SW 1271 (cell line): ENCODE measurements around the gene SENP3.
A peak's percentile ranks its signal among the peaks of the same experiment; 100 is the strongest.

Experiments used
- DNase-seq, 2 experiments: peaks; one replicate each; lab custom pipeline; 2025; lab: John Stamatoyannopoulos, UW

The SENP3 gene

GRCh38 chr17:7556627-7557026 lies 5.1 kb upstream of the SENP3 start:
- no peak for DNase-seq

DNA sequence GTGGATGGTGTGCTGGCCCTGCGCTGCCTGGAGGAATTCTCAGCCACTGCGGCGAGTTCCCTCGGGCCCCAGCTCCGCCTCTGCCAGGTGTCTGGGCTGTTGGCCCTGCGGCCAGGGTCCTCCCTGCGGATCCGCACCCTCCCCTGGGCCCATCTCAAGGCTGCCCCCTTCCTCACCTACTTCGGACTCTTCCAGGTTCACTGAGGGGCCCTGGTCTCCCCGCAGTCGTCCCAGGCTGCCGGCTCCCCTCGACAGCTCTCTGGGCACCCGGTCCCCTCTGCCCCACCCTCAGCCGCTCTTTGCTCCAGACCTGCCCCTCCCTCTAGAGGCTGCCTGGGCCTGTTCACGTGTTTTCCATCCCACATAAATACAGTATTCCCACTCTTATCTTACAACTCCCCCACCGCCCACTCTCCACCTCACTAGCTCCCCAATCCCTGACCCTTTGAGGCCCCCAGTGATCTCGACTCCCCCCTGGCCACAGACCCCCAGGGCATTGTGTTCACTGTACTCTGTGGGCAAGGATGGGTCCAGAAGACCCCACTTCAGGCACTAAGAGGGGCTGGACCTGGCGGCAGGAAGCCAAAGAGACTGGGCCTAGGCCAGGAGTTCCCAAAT lies 4.5 kb upstream of the SENP3 start:
- no peak for DNase-seq

GRCh38 chr17:7557775-7558543 lies 3.8 kb upstream of the SENP3 start:
- no peak for DNase-seq

GRCh38 chr17:7558544-7559319 lies 3.0 kb upstream of the SENP3 start, which contains the start of gene TNFSF13:
TSS of gene TNFSF13 (plus strand) at chr17:7558750. CDS start at chr17:7559040, 290 bp downstream.
- DNase-seq: no peak

DNA sequence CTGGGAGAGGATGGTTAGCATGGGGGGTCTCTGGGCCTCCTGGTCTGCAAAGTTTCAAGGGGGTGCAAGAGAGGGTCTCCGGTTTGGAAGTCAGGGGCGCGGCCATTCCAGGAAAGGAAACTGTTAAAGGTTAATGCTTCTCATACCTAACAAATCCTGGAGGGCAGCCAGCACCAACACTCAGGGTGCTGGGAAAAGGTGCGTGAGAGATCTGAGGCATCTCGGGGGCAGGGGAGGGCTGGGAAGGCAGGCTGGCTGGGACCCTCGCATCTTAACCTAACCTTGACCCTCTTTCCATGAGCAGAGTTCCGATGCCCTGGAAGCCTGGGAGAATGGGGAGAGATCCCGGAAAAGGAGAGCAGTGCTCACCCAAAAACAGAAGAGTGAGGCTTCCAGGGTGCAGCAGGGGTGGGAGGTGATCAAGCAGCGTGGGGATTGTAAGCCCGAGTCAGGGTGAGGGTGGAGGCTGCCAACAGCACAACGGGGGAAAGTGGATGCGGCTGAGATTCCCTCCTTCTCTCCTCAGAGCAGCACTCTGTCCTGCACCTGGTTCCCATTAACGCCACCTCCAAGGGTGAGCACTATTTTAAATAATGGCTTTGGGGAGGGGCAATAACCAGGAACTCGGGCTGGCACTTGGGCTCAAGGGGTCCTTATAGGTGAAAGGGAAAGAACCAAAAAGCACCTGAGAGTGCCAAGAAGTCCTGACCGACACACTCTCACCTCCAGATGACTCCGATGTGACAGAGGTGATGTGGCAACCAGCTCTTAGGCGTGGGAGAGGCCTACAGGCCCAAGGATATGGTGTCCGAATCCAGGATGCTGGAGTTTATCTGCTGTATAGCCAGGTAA lies 2.2 kb upstream of the SENP3 start:
- DNase-seq: no peak

DNA sequence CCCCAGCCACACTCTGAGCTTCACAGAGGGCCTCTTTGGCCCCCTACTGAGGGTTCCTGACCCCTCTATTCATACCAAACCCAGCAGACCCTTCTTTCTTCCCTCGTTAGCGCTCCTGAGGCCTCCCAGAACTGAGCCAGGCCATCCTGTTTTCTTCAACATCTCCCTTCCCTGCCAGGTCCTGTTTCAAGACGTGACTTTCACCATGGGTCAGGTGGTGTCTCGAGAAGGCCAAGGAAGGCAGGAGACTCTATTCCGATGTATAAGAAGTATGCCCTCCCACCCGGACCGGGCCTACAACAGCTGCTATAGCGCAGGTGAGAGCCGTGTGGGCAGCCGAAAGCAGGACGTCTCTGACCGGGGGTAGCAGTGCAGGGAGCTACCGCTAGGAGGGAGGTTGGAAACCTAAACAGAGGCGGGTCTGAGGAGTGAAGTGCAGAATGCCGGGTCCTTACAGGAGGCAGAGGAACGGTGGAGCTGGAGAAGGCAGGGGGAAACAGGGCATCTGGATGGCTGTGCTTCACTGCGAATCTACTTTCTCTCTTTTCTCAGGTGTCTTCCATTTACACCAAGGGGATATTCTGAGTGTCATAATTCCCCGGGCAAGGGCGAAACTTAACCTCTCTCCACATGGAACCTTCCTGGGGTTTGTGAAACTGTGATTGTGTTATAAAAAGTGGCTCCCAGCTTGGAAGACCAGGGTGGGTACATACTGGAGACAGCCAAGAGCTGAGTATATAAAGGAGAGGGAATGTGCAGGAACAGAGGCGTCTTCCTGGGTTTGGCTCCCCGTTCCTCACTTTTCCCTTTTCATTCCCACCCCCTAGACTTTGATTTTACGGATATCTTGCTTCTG lies 1.3 kb upstream of the SENP3 start:
- DNase-seq: peak in 1 of 2 experiments; percentile 40

- DNase-seq: peak; percentile 55 to 86
Observed at GRCh38 chr17:7561028-7561575, 617 bp upstream of the SENP3 start.

- no peak for DNase-seq
Observed at GRCh38 chr17:7562208-7562605, 488 bp downstream of the SENP3 start.

DNA sequence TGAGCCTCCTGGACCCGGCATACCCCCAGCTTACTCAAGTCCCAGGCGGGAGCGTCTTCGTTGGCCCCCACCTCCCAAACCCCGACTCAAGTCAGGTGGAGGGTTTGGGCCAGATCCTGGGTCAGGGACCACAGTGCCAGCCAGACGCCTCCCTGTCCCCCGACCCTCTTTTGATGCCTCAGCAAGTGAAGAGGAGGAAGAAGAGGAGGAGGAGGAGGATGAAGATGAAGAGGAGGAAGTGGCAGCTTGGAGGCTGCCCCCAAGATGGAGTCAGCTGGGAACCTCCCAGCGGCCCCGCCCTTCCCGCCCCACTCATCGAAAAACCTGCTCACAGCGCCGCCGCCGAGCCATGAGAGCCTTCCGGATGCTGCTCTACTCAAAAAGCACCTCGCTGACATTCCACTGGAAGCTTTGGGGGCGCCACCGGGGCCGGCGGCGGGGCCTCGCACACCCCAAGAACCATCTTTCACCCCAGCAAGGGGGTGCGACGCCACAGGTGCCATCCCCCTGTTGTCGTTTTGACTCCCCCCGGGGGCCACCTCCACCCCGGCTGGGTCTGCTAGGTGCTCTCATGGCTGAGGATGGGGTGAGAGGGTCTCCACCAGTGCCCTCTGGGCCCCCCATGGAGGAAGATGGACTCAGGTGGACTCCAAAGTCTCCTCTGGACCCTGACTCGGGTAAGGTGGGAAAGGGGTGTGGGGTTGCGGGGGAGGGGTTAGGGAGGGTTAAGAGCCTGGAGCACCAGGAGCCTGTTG lies 1.6 kb downstream of the SENP3 start:
- no peak for DNase-seq

GRCh38 chr17:7569571-7569970 lies 7.9 kb downstream of the SENP3 start:
- DNase-seq: no peak

DNA sequence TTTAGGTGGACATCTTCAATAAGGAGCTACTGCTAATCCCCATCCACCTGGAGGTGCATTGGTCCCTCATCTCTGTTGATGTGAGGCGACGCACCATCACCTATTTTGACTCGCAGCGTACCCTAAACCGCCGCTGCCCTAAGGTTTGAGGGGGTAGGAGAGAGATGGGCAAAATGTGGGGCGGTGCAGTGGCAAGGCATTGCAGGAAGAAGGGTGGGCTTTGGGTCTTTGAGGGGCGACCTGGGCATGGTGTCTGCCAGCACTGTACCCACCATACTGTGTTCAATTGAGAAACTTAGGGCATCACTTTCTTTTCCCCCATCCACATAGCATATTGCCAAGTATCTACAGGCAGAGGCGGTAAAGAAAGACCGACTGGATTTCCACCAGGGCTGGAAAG lies 8.6 kb downstream of the SENP3 start:
- no peak for DNase-seq

DNA sequence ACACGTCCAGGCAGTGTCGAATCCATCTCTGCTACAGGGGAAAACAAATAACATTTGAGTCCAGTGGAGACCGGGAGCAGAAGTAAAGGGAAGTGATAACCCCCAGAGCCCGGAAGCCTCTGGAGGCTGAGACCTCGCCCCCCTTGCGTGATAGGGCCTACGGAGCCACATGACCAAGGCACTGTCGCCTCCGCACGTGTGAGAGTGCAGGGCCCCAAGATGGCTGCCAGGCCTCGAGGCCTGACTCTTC lies 10.5 kb downstream of the SENP3 start:
- DNase-seq: no peak

DNA sequence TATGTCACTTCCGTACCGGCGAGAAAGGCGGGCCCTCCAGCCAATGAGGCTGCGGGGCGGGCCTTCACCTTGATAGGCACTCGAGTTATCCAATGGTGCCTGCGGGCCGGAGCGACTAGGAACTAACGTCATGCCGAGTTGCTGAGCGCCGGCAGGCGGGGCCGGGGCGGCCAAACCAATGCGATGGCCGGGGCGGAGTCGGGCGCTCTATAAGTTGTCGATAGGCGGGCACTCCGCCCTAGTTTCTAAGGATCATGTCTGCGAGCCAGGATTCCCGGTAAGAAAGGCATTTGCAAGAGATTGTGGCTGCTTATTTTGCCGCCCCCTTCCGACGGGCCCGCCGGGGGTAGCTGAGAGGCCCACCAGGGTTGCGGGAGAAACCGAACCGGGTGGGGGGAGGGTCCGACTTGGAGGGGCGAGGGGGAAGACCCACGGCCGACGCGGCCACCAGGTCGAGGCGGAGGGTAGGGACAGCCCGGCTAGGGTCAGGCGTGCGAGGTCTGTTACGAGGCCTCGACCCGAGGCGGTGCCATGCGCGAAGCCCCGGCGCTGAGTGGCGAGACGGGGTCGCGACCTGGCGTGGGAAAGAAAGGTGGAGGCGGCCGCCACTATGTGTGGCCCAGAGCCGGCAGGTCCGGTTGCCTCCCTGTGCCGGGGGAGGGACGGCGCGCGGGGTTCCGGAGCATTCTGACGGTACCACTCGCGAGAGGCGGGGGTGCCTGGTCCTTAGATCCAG lies 11.0 kb downstream of the SENP3 start:
- peak; percentile 98 for DNase-seq

DNA sequence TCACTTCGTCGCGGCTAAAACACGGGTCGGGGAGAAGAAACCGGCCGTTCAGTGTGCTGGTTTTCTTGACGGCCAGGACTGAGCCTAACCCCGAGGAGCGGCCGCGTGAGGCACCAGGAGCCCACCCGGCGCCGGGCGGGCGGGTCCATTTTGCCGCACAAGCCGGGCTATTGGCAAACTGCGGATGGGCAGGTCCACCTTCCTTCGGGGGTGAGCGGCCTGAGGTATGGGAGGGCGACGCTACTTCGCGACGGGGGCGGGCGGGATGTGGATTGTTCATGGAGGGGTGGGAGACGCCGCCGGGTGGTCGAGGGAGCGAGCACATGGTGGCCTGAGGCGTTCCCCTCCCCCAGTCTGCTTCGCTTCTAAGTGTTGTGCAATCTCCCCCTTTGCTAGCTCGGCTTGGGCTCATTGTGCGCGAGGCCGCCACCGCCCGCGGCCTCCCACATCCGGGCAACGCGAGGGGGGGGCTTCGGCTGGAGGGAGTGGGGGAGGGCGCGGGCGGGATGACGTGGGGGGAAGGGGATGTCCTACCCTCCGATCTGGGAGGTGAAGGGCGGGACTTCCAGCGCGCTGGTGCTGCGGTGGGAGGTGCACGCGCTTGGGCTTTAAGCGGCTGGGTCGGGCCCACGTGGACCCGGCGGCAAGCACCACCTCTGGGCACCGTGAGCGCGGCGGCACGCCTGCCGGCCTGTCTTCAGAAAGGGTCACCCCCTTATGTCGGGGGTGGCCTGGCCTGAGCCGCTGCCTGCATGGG lies 11.8 kb downstream of the SENP3 start:
- DNase-seq: peak; percentile 56 to 78

DNA sequence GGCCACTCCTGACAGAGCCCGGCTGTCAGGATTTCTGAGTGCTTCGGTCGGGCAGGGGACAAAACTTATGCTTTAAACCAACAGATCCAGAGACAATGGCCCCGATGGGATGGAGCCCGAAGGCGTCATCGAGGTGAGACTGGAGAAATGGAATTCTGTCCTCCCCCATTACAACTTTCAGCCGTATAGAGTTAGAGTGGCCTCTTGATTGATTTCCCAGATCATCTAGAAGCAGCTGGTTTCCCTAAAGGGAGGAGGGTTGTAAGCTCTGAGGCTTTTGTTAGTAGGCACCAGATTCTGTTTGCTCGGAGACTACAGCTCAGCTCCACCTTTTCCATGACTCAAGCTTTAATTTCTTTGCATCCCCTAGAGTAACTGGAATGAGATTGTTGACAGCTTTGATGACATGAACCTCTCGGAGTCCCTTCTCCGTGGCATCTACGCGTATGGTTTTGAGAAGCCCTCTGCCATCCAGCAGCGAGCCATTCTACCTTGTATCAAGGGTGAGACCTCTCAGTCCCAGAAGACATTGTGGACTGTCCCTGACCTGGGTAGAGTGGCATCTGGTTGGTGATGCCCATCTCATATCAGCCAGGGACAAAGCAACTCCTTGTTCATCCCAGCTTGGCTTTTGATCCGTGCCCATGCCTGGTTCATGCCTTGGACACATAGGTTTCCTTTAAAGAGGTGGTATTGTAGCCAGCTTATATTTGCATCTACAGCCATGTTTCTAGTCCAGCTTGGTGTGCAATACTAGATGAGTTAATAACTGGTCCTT lies 12.6 kb downstream of the SENP3 start:
- no peak for DNase-seq

DNA sequence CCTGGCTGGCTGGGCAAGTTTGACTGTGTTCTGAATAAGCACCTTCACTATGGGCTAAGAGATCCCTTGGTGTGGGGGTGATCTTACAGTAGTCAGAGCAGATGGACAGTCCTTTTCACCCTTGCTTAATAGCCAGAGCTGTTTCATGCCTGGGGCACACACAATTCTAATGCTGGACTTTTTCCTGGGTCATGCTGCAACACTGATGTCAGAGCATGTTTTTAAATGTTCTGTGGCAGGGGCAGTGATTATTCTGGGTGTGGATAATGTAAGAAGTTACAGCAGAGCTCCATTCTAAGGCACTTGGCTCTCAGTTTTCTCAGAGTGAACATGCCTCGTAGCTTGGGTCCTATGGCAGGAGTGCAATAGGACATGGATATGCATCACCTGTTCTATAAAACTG lies 13.8 kb downstream of the SENP3 start:
- no peak for DNase-seq

GRCh38 chr17:7575959-7576358 lies 14.2 kb downstream of the SENP3 start:
- no peak for DNase-seq

DNA sequence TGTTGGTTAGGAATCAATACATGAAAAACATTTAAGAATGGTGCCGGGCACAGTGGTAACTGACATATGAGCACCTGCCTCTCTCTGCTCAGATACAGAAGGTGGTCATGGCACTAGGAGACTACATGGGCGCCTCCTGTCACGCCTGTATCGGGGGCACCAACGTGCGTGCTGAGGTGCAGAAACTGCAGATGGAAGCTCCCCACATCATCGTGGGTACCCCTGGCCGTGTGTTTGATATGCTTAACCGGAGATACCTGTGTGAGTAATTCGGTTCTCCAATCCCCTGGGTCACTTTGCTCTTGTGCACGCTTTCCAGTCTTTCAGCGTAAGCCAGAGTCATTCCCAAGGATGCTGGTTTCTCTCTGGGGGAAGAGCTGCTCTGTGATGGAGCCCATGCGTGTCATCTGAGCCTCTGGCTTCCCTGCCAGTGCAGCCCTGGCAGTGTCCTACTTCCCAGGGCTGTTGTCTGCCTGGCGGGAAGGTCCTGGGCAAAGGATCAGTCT lies 14.8 kb downstream of the SENP3 start:
- no peak for DNase-seq
